Omental fat pad (tissue), 4 donors: ENCODE measurements around the gene CKAP2. TPM values are rescaled to one million over a fixed set of nuclear protein-coding genes. Genes with fewer than 3 reads are reported as not detected.
"Not testable (repeated sequence)": the region's sequence is repeated elsewhere in the genome, so short reads cannot be mapped to it uniquely, and the experiment has no call there.

Experiments
- ATAC-seq: fragments of 150-250 bp; one replicate; pipeline ENCODE4 v1.9.1; 2016; ENCODE audit warnings: mild to moderate bottlenecking, moderate library complexity; ENCODE audit not compliant: low FRiP score
- DNase-seq: peaks from one replicate; pipeline ENCODE4 v3.0.0-alpha.2; 2019; ENCODE audit warnings: low spot score
- total RNA-seq, 4 donors: library from RNA; depleted of rRNA; stranded (reverse); fragments of >200 nt; gene quantifications; one replicate each; pipeline ENCODE4 v1.1.0, GENCODE V29; 2016

Gene CKAP2
- total RNA-seq, 4 donors from 2014 or later = 4.2 to 13.2 (median 7.3) TPM

DNA sequence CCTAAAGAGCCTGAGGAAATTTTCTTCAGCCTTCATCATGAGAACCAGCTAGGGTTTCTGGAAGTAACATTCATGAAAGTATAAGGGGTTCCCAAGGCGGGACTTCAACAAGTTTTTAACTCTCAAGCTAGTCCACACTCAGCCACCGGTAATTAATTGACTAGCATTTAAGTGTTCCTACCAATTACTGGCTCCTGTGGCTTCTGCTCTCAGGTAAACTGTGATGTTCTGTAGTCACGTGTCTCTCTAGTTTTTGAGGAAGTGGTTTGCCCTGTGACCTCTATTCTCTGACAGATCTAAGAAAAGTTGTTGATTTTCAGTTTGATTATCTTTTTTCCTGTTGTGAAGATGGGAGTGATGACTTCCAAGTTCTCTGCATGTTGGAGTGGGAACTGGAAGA, 42.7 kb downstream of the CKAP2 start:
- DNase-seq, ATAC-seq: not testable (repeated sequence)

- DNase-seq, ATAC-seq: not testable (repeated sequence)
Observed at GRCh38 chr13:52502277-52502676, 47.0 kb downstream of the CKAP2 start.

- not testable (repeated sequence) for DNase-seq, ATAC-seq
Observed at GRCh38 chr13:52505843-52506242, 50.6 kb downstream of the CKAP2 start.

- ATAC-seq, DNase-seq: not testable (repeated sequence)
Observed at GRCh38 chr13:52509532-52509931, 54.3 kb downstream of the CKAP2 start.

- not testable (repeated sequence) for DNase-seq, ATAC-seq
Observed at GRCh38 chr13:52510221-52510797, 55.0 kb downstream of the CKAP2 start.

GRCh38 chr13:52511598-52511997, 56.3 kb downstream of the CKAP2 start:
- not testable (repeated sequence) for DNase-seq, ATAC-seq

DNA sequence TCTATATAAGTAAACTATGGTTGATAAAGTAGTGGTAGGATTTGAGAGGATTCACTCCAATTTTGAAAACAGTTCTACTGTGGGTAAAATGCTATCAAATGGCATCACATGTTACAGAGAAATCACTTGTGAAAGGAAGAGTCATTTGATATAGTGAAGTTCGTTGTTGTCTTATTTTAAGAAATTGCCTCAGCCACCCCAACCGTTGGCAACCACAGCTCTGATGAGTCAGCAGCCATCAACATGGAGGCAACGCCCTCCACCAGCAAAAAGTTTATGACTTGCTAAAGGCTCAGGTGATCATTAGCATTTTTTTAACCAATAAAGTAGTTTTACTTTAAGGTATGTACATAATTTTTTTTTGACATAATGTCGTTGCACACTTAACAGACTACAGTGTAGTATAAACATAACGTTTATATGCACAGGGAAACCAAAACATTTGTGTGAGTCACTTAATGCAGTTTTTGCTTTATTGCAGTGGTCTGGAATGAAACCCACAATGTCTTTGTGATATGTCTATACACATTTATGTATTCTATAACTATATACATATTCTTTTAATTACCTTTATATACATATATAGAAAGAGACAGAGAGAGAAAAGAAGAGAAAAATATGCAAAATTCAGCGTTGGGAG, 58.8 kb downstream of the CKAP2 start:
- not testable (repeated sequence) for DNase-seq, ATAC-seq

GRCh38 chr13:52523323-52523722, 68.0 kb downstream of the CKAP2 start:
- not testable (repeated sequence) for DNase-seq, ATAC-seq

Other genes starting within 250 kb of the CKAP2 start
- 10 to 100 TPM in 1 of 4 donors, 1 to 10 TPM in 3; 2.8 to 21.6 (median 4.2) TPM for gene THSD1, start 49.3 kb upstream of the CKAP2 start, total RNA-seq
- 10 to 100 TPM; 32.2 to 59.4 (median 46.5) TPM for gene VPS36, start 4.8 kb upstream of the CKAP2 start, total RNA-seq
- gene HNRNPA1L2, start 187.0 kb downstream of the CKAP2 start, total RNA-seq = 1 to 10 TPM; 1.1 to 5.2 (median 3.6) TPM
- 10 to 100 TPM; 27.5 to 39.1 (median 33.6) TPM for gene SUGT1, start 197.4 kb downstream of the CKAP2 start, total RNA-seq